Peyer's patch (tissue), 4 donors: ENCODE measurements around the gene NAT10. TPM values are rescaled to one million over a fixed set of nuclear protein-coding genes. Genes with fewer than 3 reads are reported as not detected.
A peak's percentile ranks its signal among the peaks of the same experiment; 100 is the strongest.

Experiments
- DNase-seq, 3 donors: peaks; one replicate each; pipeline ENCODE4 v3.0.0-alpha.2; 2017 to 2019
- H3K27ac ChIP-seq, 4 donors: fragments of 200-600 bp; sonication (generic); one replicate each; pipeline ENCODE4 v1.5.1; 2016 to 2019
- H3K27me3 ChIP-seq, 2 donors: fragments of 200-600 bp; sonication (generic); one replicate each; pipeline ENCODE4 v1.5.1; 2019
- H3K36me3 ChIP-seq, 3 donors: fragments of 200-600 bp; sonication (generic); one replicate each; pipeline ENCODE4 v1.5.1; 2016 to 2019
- H3K4me1 ChIP-seq, 4 donors: fragments of 200-600 bp; sonication (generic); one replicate each; pipeline ENCODE4 v1.5.1; 2016 to 2019
- H3K4me3 ChIP-seq, 4 donors: fragments of 200-600 bp; sonication (generic); 1 replicate in 3 of 4; 2 replicates in 1 of 4; pipeline ENCODE4 v1.5.1; 2016 to 2019; ENCODE audit warnings: mild to moderate bottlenecking in 1 of 4
- H3K9me3 ChIP-seq, 4 donors: fragments of 200-600 bp; sonication (generic); one replicate each; pipeline ENCODE4 v1.5.1; 2016 to 2019; ENCODE audit warnings: mild to moderate bottlenecking in 1 of 4
- POLR2A ChIP-seq, 2 donors: fragments of 450-650 bp; IDR thresholded peaks; one replicate each; pipeline ENCODE4 v1.5.1; 2017; ENCODE audit warnings: antibody characterized with exemption in 2 of 2, mild to moderate bottlenecking in 2 of 2, moderate library complexity in 2 of 2
- total RNA-seq, 4 donors: library from RNA; depleted of rRNA; stranded (reverse); fragments of >200 nt; gene quantifications; one replicate each; pipeline ENCODE4 v1.1.0, GENCODE V29; 2016
- TF ChIP-seq, protein P1 (sequence below), 6 experiments: fragments of 450-650 bp in 4 of 6; fragments of 200-600 bp in 2 of 6; sonication (generic) in 1 of 6; IDR thresholded peaks; one replicate each; pipeline ENCODE4 v1.5.1; 2017 to 2019; ENCODE audit warnings: antibody characterized with exemption in 6 of 6, mild to moderate bottlenecking in 3 of 6, moderate library complexity in 1 of 6

NAT10 gene
- total RNA-seq, 4 donors from 2014 or later: 13.3 to 56.9 (median 24.2) TPM

DNA sequence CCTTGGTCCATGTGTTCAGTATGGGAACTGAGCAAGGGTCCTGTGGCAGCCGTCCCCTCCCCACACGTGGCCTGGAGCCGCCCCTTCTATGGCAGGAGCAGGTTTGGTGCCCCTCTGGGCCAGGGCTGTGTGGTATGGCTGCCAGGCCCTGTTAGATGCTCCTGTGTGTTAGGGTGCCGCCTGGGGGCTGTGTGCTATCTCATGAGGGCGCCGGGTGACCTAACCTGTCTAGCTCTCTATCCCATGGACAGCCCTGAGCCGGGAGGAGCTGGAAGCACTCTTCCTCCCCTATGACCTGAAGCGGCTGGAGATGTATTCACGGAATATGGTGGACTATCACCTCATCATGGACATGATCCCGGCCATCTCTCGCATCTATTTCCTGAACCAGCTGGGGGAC, 34.7 kb downstream of the NAT10 start:
- DNase-seq: peak in 1 of 3 donors; percentile 32
- no peak for TF ChIP-seq POLR2A (IDR thresholded peaks at IDR 0.05)
- TF ChIP-seq, protein P1, sequence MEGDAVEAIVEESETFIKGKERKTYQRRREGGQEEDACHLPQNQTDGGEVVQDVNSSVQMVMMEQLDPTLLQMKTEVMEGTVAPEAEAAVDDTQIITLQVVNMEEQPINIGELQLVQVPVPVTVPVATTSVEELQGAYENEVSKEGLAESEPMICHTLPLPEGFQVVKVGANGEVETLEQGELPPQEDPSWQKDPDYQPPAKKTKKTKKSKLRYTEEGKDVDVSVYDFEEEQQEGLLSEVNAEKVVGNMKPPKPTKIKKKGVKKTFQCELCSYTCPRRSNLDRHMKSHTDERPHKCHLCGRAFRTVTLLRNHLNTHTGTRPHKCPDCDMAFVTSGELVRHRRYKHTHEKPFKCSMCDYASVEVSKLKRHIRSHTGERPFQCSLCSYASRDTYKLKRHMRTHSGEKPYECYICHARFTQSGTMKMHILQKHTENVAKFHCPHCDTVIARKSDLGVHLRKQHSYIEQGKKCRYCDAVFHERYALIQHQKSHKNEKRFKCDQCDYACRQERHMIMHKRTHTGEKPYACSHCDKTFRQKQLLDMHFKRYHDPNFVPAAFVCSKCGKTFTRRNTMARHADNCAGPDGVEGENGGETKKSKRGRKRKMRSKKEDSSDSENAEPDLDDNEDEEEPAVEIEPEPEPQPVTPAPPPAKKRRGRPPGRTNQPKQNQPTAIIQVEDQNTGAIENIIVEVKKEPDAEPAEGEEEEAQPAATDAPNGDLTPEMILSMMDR (IDR thresholded peaks at IDR 0.05): no peak
- Histone ChIP-seq H3K9me3 (no peaks in the 10 kb centered on the region), H3K4me1 (no peaks in the 10 kb centered on the region), H3K4me3 (no peak overlapping the region), H3K27ac (no peak overlapping the region), H3K27me3 (no peaks in the 10 kb centered on the region), H3K36me3 (peaks cover 0 to 99% (median 0%) of the 10 kb centered on the region in 3 donors)

DNA sequence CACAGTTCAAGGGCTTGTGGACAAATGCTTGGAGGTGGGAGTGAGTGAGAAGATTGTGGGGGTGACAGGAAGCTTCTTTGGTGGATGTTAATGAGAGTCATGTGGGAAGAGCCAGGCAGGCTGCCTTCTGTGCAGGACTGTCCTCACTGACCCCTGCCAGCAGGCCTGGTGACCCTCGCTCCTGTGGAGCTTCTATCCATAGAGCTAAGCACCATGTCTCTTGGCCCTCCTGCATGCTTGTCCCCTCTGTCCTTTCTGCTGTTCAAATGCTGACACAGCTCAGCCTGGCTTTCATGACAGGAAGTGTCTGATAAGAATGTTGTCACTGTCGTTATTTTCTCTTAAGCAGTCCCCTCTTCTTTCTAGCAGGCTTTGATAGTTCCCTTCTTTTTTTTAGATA, 37.6 kb downstream of the NAT10 start:
- Histone ChIP-seq H3K36me3 (peaks cover 0 to 98% (median 0%) of the 10 kb centered on the region in 3 donors), H3K9me3 (no peaks in the 10 kb centered on the region), H3K4me1 (no peaks in the 10 kb centered on the region), H3K27me3 (no peaks in the 10 kb centered on the region), H3K4me3 (no peak overlapping the region), H3K27ac (no peak overlapping the region)
- no peak for TF ChIP-seq POLR2A (IDR thresholded peaks at IDR 0.05)
- TF ChIP-seq, protein P1 (IDR thresholded peaks at IDR 0.05): no peak
- DNase-seq: peak in 1 of 3 donors; percentile 31

DNA sequence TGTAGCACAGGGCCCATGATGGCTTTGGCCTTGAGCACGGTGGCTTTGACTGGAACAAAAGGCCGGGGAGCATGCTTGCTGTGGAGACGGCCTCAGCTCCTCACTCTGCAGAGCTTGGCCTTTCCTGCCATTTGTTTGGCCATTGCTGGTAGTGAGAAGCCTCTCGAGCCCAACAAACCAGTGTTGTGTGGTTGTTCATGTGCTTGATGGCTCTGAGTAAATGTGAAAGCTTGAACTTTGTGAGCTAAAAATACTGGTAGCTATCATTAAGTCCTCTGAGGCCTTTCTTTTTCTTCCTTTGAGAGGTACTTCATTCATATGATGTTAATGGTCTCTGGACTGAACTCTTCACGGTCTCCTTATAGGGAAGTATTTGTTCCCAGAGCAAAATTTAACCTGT, 39.6 kb downstream of the NAT10 start:
- H3K27ac ChIP-seq: no peak overlapping the region
- DNase-seq: no peak
- peaks cover 0 to under 1% (median 0%) of the 10 kb centered on the region in 4 donors for H3K4me1 ChIP-seq
- no peak overlapping the region for H3K4me3 ChIP-seq
- no peaks in the 10 kb centered on the region for H3K27me3 ChIP-seq
- H3K9me3 ChIP-seq: no peaks in the 10 kb centered on the region
- TF ChIP-seq POLR2A (IDR thresholded peaks at IDR 0.05): no peak
- TF ChIP-seq, protein P1 (IDR thresholded peaks at IDR 0.05): no peak
- peaks cover 0 to 97% (median 0%) of the 10 kb centered on the region in 3 donors for H3K36me3 ChIP-seq

DNA sequence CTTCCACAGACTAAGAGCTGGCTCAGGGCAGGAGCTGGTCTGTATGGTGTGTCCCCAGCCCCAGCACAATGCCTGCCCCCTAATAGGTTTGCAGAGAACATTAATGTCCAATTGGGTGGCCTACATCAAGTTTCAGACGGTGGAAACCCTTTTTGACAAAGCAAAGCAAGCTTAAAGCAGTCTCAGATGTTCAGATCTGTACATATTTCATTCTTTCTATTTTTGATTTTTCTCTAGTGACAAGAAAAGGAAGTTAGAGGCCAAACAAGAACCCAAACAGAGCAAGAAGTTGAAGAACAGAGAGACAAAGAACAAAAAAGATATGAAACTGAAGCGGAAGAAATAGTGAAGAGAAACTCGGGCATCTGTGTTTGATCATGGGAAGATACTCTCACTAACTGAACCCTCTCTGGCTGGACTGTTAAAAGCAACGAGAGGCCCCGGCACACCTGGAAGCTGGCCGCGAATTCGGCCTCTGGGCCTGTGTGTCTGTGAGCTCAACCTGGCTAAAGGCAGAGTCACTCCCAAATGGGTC, 40.5 kb downstream of the NAT10 start:
- Histone ChIP-seq H3K27ac (no peak overlapping the region), H3K9me3 (no peaks in the 10 kb centered on the region), H3K4me3 (no peak overlapping the region), H3K27me3 (no peaks in the 10 kb centered on the region), H3K36me3 (peaks cover 0 to 89% (median 0%) of the 10 kb centered on the region in 3 donors), H3K4me1 (peaks cover 0 to 7% (median 0%) of the 10 kb centered on the region in 4 donors)
- TF ChIP-seq, protein P1 (IDR thresholded peaks at IDR 0.05): no peak
- TF ChIP-seq POLR2A (IDR thresholded peaks at IDR 0.05): no peak
- DNase-seq: no peak

DNA sequence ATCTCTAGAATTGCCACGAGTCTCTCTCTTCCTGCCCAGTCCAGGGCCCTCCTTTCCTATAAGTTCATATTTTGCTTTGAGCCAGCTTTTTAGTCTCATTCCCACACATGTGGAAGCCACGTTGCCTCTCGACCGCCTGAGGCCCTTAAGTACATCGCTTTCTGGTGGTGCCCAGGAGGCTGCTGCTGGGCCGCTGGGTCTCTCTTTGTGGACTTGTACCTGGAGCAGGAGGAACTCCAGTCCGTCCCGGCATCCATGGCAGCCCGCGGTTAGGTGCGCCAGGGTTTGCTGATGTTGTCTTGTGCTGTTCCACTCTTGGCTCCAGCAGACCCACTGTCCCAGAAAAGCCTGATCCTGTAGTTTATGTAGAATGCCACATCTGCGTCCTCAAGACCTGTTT, 41.0 kb downstream of the NAT10 start:
- no peak for TF ChIP-seq POLR2A (IDR thresholded peaks at IDR 0.05)
- TF ChIP-seq, protein P1 (IDR thresholded peaks at IDR 0.05): no peak
- H3K27ac ChIP-seq: no peak overlapping the region
- peaks cover 0 to 12% (median 0%) of the 10 kb centered on the region in 4 donors for H3K4me1 ChIP-seq
- H3K27me3 ChIP-seq: no peaks in the 10 kb centered on the region
- no peak for DNase-seq
- H3K9me3 ChIP-seq: no peaks in the 10 kb centered on the region
- no peak overlapping the region for H3K4me3 ChIP-seq
- peaks cover 0 to 84% (median 0%) of the 10 kb centered on the region in 3 donors for H3K36me3 ChIP-seq
